OCI-LY3 (cell line): Measurements from ENCODE around the gene PDZD7.

ENCODE experiments used
- EZH2phosphoT487 ChIP-seq: fragments of 200-600 bp; shearing (Covaris generic); IDR thresholded peaks from 2 replicates; pipeline ENCODE4 v1.6.1; 2018; ENCODE audit warnings: antibody characterized with exemption, mixed run types, low read depth
- TF ChIP-seq, protein P1 (sequence below): fragments of 200-600, 300-600 bp; sonication (generic); IDR thresholded peaks from 2 replicates; pipeline ENCODE4 v1.5.1; 2014; ENCODE audit warnings: antibody characterized with exemption, low read length, low read depth

DNA sequence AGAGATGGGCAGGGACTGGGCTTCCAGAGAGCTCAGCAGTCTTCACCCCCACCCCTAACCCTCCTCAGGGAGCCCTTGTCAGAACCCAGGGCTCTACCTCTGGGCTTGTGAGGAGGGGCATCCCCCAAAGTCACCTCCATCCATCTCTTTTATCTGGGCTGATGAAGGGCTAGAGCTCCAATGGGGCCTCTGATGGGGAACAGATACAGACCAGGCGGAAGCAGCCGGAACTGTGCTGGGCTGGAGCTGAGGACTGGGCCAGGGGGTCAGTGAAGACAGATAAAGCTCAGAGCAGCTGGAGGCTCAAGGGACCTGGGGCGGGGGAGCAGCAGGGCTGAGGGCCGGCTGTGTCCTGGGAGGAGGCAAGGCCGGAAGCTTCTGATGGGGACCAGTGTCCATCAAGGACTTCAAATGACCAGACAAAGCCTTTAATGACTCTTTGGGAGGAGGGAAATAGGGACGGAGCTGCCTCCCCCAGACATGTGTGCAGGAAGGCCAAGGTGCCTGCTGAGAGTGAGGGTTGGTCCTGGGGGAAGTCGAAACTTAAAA, 41.0 kb upstream of the PDZD7 start:
- TF ChIP-seq, protein P1, sequence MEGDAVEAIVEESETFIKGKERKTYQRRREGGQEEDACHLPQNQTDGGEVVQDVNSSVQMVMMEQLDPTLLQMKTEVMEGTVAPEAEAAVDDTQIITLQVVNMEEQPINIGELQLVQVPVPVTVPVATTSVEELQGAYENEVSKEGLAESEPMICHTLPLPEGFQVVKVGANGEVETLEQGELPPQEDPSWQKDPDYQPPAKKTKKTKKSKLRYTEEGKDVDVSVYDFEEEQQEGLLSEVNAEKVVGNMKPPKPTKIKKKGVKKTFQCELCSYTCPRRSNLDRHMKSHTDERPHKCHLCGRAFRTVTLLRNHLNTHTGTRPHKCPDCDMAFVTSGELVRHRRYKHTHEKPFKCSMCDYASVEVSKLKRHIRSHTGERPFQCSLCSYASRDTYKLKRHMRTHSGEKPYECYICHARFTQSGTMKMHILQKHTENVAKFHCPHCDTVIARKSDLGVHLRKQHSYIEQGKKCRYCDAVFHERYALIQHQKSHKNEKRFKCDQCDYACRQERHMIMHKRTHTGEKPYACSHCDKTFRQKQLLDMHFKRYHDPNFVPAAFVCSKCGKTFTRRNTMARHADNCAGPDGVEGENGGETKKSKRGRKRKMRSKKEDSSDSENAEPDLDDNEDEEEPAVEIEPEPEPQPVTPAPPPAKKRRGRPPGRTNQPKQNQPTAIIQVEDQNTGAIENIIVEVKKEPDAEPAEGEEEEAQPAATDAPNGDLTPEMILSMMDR = no peak
- TF ChIP-seq EZH2phosphoT487 = no peak
